Renal cortical epithelial cell (primary cell): ENCODE measurements around the gene PLEKHA6. TPM values are rescaled to one million over a fixed set of nuclear protein-coding genes. Genes with fewer than 3 reads are reported as not detected.
"Not testable (repeated sequence)": the region's sequence is repeated elsewhere in the genome, so short reads cannot be mapped to it uniquely, and the experiment has no call there.

Experiments used
- DNase-seq: peaks from one replicate; pipeline ENCODE4 v3.0.0-alpha.2; 2011; ENCODE audit warnings: low read depth
- total RNA-seq: library from RNA; depleted of rRNA; stranded (reverse); fragments of >200 nt; gene quantifications from 2 replicates; pipeline ENCODE4 v1.2.3, GENCODE V29; 2014

PLEKHA6 gene
- total RNA-seq, 1 donor from 2014 or later: 26.8 TPM

DNA sequence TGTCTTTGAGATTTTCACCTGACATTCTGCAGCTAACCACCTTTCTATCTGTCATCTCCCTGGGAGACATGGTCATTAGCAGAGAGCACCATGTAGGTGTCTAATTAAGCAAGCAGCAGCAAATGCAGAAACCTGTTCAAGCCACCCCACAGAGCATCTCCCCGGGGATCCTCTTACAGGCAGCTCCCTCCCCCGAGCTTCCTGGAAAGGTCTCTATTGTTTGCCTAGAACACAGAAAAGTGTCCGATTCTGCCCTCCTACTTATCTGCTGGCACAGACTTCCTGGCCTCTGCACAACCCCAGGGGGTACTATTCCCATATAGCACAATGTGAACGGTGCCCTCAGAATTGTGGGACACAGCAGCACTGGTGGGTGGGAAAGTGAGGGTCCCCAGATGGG, 46.1 kb downstream of the PLEKHA6 start:
- no peak for DNase-seq

DNA sequence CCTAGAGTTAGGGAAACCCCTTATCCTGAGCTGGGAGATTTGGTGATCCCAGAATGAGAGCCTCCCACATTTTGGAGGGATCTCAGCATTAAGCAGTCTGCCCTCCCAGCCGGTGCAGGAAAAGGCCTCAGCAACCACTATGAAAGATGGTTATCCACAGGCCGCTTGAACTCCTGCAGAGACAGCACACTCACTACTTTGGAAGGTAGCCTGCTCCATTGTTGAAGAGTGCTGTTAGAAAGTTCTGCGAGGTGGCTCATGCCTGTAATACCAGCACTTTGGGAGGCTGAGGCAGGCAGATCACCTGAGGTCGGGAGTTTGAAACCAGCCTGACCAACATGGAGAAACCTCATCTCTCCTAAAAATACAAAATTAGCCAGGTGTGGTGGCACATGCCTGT, 48.8 kb downstream of the PLEKHA6 start:
- not testable (repeated sequence) for DNase-seq

DNA sequence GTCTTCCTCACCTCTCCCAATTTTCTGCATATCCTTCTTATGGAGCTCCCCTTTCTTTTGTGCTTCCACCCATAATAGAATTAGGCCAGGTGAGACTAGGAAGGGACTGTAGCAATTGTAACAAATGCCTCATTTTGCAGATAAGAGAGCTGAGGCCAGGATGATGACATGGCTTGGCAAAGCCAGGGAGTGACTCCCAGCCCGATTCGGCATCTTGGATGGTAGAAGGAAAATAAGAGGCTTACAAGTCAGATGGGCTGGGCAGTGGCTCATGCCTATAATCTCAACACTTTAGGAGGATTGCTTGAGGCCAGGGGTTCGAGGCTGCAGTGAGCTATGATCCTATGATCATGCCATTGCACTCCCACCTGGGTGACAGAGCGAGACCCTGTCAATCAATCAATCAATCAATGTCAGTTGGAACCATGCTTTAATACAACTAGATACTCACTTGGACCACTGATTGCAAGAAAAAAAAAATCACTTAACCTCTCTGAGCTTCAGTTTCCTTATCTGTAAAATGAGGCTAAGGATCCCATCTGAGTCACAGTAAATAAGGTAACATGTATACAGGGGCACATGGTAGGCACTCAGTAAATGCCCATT, 51.6 kb downstream of the PLEKHA6 start:
- no peak for DNase-seq

DNA sequence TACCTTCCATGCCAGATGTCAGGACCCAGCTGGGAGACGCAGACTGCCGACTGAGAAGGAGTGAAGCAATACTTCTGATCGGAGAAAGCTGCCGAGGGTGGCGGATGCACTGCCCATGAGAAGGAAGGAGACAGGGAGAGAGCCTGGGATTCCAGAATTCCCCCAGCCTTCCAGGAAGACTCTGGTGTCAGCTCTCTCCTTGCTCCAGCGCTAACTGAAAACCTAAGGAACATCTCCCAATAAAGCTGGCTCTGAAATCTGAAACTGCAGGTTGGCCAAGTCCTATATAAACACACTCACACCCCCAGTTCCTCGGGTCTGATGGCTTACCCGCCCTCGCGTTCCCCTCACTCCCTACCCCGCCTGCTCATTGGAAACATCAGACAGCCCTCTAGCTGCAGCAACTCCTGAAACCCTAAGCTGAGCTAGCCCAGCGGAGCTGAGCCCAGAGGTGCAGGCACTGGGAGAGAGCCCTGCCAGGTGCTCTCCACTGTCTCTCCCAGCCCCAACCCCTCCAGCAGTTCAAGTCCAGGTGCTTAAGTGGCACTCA, 52.3 kb downstream of the PLEKHA6 start:
- no peak for DNase-seq

DNA sequence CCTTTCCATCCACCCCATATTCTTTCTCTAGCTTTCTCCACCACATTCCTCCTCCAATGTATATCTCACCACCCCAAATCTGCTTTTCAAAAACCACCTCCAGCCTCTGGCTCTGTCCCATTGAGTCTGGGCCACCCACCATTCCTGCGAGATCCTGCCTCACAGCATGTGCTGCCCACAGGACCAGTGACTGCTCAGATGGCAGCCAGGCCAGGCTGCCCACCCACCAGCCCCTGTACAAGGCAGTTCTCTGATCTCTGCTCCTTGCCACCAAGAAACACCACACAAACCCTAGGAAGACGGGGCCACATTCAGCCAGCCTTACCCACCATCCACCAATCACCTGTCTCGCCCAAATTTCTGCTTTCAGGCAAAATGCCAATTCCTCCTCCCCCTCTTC, 53.7 kb downstream of the PLEKHA6 start:
- DNase-seq: no peak

DNA sequence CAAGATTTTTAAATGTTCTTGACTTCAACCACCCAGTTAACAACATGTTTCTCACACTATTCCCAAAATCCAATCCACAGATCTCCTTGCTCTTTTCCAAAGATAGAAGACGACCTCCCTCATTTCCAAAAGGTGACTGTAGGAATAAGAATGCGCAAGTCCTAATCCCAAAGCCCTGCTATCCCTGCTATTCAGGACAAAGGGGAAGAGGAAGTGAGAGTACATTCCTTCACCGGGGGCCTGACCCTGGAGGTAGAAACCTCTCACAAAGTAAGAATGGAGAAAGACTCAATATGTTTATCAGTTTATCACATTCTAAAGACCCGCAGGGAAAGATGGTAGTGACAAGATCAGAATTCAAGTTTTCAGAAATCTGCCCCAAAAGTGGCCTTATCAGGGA, 55.7 kb downstream of the PLEKHA6 start:
- DNase-seq: peak; percentile 34

DNA sequence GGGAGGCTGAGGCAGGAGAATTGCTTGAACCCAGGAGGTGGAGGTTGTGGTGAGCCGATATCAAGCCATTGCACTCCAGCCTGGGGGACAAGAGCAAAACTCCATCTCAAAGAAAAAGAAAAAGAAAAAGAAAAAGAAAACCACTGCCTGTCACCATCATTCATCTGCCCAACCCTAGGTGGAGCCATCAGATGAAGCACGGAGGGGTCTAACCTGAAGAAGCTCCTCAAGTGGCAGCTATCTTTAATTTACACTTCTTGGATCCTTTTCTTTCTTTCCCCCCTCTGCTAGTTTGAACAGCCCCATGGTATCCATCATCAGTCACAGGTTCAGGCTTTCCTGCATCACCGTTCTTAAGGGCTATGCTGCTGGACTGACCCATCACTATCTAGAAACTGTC, 57.0 kb downstream of the PLEKHA6 start:
- no peak for DNase-seq

DNA sequence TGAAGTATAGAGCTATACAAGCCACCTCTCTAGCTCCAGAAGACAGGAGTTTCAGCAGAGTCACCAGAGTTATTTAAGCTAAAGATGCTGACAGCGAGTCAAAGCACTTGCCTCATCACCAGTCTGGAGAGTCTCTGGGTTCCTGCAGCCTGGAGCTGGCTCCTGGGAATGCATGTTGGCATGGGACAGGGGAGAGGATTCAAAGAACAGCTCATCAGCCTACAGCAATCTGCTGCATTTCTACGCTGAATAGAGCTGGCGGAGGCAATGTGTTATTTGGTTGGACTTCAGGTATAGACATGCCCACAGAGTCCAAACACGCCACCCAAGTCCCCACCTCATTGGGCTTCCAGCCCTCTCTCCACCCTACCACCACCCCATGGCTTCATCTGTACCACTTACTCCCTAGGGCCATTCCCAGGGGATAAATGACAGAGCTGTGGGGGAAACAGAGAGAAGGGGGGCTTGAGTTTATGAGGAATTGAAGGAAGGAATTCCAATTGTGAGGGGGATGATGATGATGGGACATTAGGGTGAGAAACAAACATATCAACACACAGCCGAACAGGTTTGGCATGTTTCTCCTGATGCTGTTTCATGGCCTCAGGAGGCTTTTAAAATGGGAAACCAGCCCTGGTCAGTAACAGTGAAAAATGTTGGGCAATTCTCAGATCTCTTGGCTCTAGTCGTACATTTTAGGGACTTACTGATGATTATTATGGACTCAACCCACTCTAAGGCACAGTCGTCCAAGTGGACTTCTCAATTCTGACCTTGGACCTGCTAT, 58.4 kb downstream of the PLEKHA6 start:
- no peak for DNase-seq

DNA sequence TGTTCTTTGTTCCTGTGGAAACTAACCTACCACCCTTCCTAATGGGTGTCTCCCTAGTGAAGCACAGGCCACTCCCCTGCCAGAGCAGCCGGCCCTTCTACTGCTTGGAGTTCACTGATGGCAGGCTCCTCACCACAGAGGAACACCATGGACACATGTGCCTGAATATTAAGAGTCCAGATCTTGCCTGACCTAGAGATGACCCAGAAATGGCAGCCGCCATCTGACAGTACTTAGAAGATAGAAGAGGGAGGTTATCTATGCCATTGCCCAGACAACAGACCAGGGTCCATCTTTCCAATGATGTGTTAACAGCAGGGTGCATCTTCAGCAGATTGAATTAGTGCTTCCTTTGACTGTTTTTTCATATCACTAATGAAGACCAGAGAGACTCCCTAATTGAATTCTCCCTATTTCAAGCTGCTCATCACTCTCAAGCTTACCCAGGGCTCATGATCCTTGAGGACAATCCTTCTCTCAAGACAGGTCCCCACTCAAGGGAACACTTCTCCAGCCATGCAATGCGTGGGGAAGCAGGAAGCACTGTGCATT, 59.8 kb downstream of the PLEKHA6 start:
- DNase-seq: no peak

DNA sequence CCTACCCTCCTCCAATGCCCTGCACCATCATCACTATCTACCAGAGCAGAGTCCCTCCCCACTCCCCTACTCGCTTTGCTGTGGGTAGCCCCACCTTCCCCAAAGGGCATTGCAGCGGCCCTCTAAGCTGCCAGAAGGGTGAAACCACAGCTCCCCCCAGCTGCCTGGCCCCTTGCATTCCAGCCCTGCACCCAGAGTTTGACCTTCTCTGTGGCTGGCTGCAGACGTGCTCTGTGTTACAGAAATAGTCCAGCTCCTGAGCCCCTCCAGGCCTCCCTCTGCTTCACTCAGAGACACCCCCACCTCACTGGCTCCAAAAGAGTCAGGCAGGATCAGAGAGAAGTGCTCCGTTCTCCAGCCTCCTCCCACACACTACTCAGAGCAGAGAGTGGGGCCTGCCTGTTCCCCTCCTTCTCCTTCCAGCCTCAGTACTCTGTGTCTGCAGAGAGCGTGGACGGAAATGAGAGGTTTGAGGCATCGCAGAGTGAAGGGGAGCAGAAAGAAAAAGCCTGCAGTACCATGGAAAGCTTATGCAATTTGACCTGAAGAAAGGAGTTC, 63.2 kb downstream of the PLEKHA6 start:
- peak; percentile 34 for DNase-seq

DNA sequence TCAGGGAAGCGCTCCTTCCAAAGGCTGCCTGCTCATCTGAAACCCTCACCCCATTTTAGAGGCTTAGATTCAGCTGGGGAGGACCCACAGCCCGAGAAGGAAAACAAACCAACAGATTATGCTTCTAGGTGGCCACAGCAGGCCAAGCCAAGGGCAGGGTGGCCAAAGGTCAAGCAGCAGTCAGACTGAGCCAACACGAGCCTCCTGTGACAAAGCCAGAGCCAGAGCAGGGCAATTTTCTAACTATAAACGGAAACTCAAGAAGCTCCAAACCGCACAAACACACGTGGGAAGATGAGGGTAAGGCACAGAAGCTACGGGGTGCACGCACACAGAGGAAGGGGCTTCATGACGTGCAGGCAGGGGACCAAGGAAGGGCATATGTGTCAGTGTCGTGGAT, 64.1 kb downstream of the PLEKHA6 start:
- DNase-seq: no peak

DNA sequence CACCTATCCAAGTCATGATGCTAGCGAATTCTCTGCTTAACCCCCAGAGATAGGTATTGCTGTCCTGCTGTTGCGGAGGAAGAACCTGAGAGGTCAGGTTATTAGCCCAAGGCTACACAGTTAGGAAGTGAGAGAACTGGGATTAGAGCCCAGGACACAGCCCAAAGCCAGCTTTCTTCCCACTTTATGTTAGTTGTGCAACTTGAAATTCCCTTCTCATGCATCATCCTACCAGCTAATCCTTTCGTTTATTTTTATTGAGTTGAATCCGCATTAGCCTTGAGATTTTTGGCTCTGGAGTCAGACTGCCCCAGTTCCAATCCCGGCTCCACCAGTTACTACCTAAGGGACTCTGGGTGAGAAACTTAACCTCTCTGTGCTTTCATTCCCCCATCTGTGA, 65.4 kb downstream of the PLEKHA6 start:
- DNase-seq: peak; percentile 92

DNA sequence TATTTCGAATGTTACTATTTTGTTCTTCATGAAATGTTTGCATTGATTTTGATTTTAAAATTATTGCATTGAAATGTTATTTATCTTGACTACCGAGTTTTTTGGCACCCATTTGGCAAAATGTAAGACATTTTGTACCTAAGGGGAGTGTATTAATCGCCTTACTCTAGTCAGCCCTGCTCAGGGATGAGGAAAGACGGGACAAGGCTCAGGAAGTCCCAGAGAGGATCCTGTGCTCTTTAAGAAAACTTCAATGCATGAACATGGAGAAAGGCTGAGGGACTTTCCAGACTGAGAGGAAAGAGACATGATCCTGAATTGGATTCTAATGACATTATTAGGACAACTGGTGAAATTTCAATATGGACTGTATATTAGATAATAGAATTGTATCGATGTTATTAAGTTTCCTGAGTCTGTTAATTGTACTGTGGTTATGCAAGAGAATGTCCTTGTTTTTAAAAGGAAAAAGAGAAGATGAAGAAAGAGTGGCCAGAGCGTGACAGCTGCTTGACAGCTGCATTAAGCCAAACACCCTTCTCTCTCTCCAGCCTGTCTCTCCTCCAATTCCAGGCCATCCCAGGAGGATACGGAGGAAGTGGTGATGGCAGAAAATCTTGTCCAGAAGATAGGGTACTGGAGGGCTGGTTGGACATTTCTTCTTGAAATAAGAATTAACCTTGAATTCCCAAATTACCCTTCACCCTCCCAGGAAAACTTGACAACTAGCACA, 66.0 kb downstream of the PLEKHA6 start:
- no peak for DNase-seq

DNA sequence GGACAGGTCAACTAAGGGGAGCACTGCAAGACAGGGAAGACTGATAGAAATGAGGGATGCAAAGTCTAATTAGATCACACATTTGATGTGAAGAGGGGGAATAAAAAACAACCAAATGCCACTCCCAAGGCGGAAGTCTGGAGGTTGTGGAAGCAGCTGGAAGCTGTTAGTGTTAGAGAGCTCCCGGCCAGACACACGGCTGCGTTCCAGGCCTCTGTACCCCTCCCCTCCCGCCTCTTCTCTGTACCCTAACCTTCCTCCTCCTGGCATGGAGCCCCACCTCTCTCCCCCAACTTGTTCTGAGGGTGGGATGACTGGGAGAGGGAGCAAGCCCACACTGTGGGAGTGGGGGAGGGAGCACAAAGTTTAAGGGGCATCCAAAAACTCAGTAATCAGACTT, 67.0 kb downstream of the PLEKHA6 start:
- DNase-seq: no peak

DNA sequence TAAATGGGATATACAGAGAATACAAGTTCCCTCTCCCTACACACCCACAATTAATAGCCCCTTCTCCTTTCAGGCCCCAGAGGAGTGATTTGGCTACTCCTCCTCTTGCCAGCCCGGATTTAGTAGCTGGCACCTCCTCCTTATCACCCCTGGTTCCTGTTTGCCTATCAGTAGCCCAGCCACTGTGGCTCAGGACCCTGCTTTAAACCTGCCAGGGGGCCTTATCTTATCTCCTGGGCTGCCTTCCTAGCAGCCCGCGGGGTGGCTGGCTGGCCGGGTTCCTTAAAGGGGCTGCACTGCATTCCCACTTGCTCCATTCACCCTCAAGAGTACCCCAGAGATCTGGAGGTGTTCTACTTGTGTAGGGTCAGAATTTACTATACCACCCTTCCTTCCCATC, 70.4 kb downstream of the PLEKHA6 start:
- DNase-seq: no peak

DNA sequence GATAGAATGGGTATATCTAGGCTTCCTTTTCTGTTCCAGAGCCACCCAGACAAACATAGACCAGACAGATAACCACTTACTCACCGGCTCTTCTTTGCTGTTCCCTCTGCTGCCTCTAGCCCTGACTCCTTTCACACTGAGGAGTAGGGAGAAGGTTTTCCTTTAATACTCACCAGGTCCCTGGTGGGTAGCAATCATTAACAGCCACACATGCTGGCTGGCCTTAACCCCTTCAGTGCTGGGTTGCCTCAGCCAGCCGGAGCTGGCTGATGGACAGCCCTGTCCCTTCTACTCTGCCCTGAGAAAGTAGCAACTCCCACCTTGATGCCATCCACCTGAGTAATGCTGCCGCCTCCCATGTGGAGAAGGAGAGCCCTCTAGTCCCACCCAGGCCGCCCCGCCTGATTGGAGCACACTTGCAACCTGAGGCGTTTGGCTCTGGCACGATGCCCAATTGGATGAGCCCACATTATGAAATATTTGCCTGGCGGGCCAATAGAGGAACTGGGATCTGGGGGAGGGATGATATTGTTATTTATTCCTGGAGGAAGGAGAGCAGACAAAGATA, 71.6 kb downstream of the PLEKHA6 start:
- peak; percentile 91 for DNase-seq

DNA sequence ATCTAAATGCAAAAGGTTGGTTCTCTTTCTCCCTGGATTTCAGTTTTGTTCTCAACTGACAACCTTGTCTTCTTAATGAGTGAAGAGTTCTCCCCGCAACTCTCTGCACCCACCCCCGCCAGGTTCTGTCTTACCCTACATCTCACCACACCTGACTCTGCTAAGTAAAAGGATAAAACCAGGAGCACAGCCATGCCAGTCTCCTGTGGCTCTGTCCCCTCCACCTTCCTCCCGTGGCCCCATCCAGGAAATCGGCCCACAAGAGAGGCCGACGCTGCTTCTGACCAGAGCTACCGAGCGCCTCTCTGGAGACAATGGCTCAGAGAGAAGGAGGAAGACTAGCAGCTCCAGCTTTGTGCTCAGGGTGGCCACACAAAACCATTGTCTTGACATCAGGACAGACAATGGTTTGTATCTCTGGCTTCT, 72.2 kb downstream of the PLEKHA6 start:
- no peak for DNase-seq

DNA sequence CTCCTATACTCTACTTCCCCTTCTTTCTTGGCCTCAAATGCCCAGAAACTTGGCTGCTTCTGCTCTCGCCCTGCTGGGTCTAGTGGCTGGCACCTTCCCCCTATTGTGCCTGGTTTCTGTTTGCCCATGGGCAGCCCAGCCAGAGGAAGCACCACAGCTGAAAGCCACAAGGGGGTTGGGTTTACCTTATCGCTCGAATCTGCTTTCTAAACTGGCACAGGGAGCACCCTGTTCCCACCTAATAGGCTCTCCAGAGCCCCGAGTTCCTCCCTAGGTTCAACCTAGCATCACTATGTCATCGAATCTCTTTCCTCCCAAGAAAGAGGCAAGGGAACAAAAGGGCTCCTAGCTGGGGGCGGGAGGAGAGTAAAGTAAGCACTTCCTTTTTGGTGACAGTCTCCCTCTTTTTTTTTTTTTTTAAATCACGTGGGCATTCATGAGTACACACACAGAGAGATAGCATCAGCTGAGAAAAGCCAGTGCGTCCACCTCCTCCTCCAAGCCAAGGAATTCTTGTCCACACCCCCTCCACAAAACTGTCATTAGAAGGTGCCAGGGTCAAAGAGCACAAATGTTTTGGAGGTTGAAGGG, 72.8 kb downstream of the PLEKHA6 start:
- DNase-seq: peak; percentile 54

DNA sequence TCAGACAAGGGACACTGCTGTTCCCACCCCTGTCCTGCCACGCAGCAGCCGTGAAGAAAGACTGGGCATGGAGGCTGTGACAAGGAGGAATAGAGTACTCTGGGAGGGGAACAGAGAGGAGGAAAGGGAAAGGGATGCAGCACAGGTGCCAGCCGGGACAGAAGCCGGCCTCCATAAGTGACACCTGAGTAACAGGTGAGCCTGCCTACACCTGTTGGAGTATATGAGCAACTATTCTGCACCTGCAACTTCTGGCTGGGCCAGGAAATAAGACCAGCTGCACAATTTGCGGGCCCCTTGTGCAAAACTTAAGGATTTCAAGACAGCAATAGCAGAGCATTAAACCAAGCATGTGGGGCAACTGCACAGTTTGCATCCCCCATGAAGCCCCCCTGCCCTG, 73.4 kb downstream of the PLEKHA6 start:
- no peak for DNase-seq

DNA sequence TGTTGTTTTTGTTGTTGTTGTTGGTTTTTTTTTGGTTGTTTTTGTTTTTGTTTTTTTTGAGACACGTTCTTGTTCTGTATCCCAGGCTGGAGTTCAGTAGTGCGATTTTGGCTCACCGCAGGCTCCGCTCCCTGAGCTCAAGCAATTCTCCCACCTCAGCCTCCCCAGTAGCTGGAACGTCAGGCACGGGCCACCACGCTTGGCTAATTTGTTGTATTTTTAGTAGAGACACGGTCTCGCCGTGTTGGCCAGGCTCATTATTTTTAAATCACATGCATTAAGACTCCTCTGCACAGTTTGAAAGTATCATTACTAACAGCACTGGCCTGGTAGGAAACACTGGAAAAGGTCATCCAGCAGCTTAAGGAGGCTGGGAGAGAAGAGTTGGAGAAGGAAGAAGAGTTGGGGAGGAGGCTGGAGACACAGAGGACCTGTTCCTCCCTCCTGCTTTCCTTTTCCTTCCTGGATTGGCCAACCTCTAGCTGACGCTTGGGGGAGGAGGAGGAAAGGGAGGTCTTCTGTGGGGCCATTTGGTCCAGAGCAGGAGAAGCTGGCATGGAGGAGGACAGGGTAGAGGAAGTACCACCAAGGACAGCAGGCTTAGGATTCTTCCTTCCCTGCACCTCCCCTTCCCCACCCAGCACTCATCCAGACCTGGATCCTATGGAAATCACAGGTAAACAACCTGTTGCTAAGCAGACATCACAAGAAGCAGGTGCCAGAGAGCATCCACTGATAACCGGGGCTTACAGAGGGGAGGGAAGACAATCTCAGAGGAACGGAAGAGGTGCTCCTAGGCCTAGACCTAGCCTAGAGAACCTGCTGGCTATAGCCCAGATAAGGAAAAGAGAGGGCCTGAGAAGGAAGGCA, 74.1 kb downstream of the PLEKHA6 start:
- no peak for DNase-seq
